Putamen (tissue), 1 donor: ENCODE results near the gene DCST1.
A peak's percentile ranks its signal among the peaks of the same experiment; 100 is the strongest.

ENCODE experiments used
- DNase-seq: peaks from one replicate; pipeline ENCODE4 v3.0.0-alpha.2; 2016; ENCODE audit warnings: low spot score

Gene DCST1

GRCh38 chr1:155091071-155092051, 57.7 kb downstream of the DCST1 start:
- DNase-seq = peak; percentile 62

DNA sequence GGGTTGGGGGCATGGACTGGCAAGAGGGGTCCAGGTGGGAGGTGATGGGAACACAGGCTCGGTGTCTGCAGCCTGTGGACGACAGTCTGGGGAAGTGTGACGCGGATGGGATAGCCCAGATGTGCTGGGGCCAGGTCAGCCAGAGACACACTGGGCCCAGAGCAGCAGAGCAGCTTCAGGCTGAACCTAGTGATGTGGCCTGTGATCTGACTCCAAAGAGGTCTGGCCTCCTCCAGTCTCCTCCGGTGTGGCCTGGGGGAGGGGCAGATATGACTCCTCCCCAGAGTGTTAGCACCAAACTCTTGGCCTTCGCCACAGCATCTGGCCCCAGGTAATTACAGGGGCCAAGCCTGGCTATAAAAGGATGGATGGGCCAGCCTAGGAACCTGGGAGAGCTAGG, 58.5 kb downstream of the DCST1 start:
- no peak for DNase-seq

DNA sequence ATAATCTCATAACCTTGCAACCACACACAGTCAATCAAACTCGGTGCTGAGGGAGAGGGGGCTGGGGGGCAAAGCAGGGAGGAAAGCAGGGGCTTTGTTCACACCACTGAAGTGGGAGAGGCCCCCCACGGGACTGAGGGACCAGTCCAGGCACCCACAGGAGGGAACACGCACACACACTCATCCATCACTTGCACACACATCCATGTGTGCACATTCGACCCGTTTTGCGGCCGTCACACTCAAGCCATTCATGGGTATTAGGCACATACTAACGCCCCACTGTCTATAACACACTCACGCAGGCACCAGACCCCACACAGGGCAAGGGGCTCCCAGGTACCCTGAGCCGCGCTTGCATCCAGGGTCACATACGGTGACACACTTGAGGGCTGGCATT, 59.0 kb downstream of the DCST1 start:
- no peak for DNase-seq

DNA sequence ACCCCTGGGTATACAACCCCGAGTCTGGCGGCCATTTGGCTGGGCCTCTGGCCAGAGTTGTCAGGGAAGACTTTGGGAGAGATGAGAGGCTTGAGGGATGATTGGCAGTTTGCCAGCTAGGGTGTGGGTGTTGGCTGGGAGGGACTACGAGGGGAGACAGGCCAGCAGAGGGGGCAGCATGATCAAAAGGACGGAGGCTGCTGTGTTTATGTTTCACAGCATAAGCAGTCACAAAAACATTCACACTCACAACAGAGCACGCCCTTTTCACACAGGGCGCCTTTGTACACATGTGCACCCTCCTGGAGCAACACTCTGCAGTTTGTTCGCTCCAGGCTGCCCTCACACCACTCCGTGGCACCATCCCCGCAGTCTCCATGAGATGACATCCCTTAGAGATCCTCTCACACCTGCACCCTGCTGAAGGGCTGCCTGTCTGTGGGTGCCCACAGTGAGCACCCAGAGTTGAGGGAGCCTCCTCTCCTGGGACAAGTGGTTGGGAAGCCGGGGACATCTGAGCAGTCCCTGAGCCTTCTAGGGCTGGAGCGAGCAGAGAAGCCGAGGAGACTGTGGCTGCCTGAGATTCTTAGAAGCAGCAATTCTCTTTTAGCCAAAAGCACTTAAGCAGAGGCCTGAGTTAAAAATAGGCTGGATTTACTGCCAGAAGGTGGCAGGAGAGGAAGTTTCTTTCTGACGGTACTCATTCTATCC, 60.4 kb downstream of the DCST1 start:
- DNase-seq = peak; percentile 62

DNA sequence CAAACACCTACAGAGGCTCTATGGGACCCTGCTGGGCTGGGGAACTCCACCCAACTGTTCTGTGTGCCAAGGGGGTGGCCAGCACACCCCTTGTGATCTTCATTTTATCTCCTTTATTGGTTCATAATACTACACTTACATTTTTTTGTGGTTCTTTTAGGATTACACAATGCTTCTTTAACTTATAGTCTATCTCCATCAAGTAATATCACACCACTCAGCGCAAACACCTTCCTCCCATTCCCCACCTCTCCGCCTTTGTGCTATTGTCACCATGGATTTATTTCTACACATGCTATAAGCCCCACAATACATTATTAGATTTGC, 61.0 kb downstream of the DCST1 start:
- DNase-seq = no peak

- DNase-seq = no peak
These were observed 65.7 kb downstream of the DCST1 start for GRCh38 chr1:155099331-155099730.
